ENCODE data around the gene BCL7A. TPM values are rescaled to one million over a fixed set of nuclear protein-coding genes. Genes with fewer than 3 reads are reported as not detected.

The BCL7A gene
- total and polyA plus RNA-seq, 2 experiments from 2014 or later, result 12.7 to 14.9 TPM

- TF ChIP-seq REST (IDR thresholded peaks at IDR 0.05; ENCODE audit: unreplicated experiment) (no peak), CREB1 (CRISPR knock-in tag; IDR thresholded peaks at IDR 0.05; ENCODE audit: low read depth) (no peak)
Measured at GRCh38 chr12:122042910-122043309, 21.2 kb downstream of the BCL7A start (continued).

DNA sequence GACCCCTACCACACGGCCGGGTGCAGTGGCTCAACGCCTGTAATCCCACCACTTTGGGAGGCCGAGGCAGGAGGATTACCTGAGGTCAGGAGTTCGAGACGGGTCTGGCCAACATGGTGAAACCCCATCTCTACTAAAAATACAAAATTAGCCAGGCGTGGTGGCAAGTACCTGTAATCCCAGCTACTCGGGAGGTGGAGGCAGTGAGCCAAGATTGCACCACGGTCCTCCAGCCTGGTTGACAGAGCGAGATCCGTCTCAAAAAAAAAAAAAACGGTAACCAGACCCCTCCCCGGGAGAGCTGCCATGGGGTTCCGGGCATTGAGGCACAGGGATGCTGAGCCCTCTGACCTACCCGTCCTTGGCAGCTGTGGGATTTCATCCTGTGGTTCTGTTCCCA lies 21.8 kb downstream of the BCL7A start:
- no peaks in the 10 kb centered on the region for H3F3A ChIP-seq (replicated peaks; ENCODE audit: low read depth)
- no peaks in the 10 kb centered on the region for H3K27me3 ChIP-seq (ENCODE audit: insufficient read depth)
- Mint-ChIP-seq H3K27ac (no peak overlapping the region), H3K36me3 (ENCODE audit: low read depth) (peaks cover 65% of the 10 kb centered on the region), H3K4me1 (no peaks in the 10 kb centered on the region), H3K27me3 (ENCODE audit: insufficient read depth, low read depth, poor library complexity) (peaks cover 15% of the 10 kb centered on the region), H3K9me3 (peaks cover 6% of the 10 kb centered on the region; the same call in 2 of the 3 replicates), H3K4me3 (no peak overlapping the region)
- H3K36me3 ChIP-seq (ENCODE audit: insufficient read depth), result no peaks in the 10 kb centered on the region
- no peak overlapping the region for H3K27ac ChIP-seq (ENCODE audit: low read depth)
- no peak for ATAC-seq
- H3K79me2 ChIP-seq (replicated peaks; ENCODE audit: insufficient read depth), result no peaks in the 10 kb centered on the region
- no peak overlapping the region for H2AFZ ChIP-seq
- no peak overlapping the region for H3K4me2 ChIP-seq
- no peak for DNase-seq (ENCODE audit: low spot score)
- H4K20me1 ChIP-seq (replicated peaks; ENCODE audit: insufficient read depth), result no peaks in the 10 kb centered on the region
- no peaks in the 10 kb centered on the region for H3K9me2 ChIP-seq (ENCODE audit: insufficient read depth)
- H3K4me1 ChIP-seq (ENCODE audit: insufficient read depth), result no peaks in the 10 kb centered on the region
- no peak overlapping the region for H3K4me3 ChIP-seq
- no peak for TF ChIP-seq ETS1 (IDR thresholded peaks at IDR 0.05)
- no peak for TF ChIP-seq EZH2phosphoT487 (IDR thresholded peaks at IDR 0.05; ENCODE audit: unreplicated experiment)
- no peak for TF ChIP-seq CREB1 (CRISPR knock-in tag; IDR thresholded peaks at IDR 0.05; ENCODE audit: low read depth)
- TF ChIP-seq EZH2 (IDR thresholded peaks at IDR 0.05; ENCODE audit: low read depth, unreplicated experiment), result no peak
- no peak for TF ChIP-seq ZNF114 (CRISPR knock-in tag; IDR thresholded peaks at IDR 0.05)
- TF ChIP-seq, protein P1, sequence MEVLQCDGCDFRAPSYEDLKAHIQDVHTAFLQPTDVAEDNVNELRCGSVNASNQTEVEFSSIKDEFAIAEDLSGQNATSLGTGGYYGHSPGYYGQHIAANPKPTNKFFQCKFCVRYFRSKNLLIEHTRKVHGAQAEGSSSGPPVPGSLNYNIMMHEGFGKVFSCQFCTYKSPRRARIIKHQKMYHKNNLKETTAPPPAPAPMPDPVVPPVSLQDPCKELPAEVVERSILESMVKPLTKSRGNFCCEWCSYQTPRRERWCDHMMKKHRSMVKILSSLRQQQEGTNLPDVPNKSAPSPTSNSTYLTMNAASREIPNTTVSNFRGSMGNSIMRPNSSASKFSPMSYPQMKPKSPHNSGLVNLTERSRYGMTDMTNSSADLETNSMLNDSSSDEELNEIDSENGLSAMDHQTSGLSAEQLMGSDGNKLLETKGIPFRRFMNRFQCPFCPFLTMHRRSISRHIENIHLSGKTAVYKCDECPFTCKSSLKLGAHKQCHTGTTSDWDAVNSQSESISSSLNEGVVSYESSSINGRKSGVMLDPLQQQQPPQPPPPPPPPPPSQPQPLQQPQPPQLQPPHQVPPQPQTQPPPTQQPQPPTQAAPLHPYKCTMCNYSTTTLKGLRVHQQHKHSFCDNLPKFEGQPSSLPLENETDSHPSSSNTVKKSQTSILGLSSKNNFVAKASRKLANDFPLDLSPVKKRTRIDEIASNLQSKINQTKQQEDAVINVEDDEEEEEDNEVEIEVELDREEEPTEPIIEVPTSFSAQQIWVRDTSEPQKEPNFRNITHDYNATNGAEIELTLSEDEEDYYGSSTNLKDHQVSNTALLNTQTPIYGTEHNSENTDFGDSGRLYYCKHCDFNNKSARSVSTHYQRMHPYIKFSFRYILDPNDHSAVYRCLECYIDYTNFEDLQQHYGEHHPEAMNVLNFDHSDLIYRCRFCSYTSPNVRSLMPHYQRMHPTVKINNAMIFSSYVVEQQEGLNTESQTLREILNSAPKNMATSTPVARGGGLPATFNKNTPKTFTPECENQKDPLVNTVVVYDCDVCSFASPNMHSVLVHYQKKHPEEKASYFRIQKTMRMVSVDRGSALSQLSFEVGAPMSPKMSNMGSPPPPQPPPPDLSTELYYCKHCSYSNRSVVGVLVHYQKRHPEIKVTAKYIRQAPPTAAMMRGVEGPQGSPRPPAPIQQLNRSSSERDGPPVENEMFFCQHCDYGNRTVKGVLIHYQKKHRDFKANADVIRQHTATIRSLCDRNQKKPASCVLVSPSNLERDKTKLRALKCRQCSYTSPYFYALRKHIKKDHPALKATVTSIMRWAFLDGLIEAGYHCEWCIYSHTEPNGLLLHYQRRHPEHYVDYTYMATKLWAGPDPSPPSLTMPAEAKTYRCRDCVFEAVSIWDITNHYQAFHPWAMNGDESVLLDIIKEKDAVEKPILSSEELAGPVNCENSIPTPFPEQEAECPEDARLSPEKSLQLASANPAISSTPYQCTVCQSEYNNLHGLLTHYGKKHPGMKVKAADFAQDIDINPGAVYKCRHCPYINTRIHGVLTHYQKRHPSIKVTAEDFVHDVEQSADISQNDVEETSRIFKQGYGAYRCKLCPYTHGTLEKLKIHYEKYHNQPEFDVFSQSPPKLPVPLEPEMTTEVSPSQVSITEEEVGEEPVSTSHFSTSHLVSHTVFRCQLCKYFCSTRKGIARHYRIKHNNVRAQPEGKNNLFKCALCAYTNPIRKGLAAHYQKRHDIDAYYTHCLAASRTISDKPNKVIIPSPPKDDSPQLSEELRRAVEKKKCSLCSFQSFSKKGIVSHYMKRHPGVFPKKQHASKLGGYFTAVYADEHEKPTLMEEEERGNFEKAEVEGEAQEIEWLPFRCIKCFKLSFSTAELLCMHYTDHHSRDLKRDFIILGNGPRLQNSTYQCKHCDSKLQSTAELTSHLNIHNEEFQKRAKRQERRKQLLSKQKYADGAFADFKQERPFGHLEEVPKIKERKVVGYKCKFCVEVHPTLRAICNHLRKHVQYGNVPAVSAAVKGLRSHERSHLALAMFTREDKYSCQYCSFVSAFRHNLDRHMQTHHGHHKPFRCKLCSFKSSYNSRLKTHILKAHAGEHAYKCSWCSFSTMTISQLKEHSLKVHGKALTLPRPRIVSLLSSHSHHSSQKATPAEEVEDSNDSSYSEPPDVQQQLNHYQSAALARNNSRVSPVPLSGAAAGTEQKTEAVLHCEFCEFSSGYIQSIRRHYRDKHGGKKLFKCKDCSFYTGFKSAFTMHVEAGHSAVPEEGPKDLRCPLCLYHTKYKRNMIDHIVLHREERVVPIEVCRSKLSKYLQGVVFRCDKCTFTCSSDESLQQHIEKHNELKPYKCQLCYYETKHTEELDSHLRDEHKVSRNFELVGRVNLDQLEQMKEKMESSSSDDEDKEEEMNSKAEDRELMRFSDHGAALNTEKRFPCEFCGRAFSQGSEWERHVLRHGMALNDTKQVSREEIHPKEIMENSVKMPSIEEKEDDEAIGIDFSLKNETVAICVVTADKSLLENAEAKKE (CRISPR knock-in tag; IDR thresholded peaks at IDR 0.05), result no peak
- no peak for TF ChIP-seq ZNF331 (CRISPR knock-in tag; IDR thresholded peaks at IDR 0.05; ENCODE audit: low read depth)
- TF ChIP-seq NANOG (IDR thresholded peaks at IDR 0.05; ENCODE audit: borderline replicate concordance), result no peak
- TF ChIP-seq REST (IDR thresholded peaks at IDR 0.05; ENCODE audit: unreplicated experiment), result no peak
